Neural progenitor cell (in vitro differentiated cells): ENCODE data around the gene GGCX. TPM values are rescaled to one million over a fixed set of nuclear protein-coding genes. Genes with fewer than 3 reads are reported as not detected.
A peak's percentile ranks its signal among the peaks of the same experiment; 100 is the strongest.

Source experiments
- DNase-seq: peaks from one replicate; pipeline ENCODE4 v3.0.0-alpha.2; 2016; ENCODE audit warnings: low spot score
- H2AFZ ChIP-seq: fragments of 200-600 bp; sonication (generic); replicated peaks from 2 replicates; pipeline ENCODE4 v1.6.1; 2016; ENCODE audit warnings: antibody characterized with exemption
- H3F3A ChIP-seq: fragments of 200-600 bp; sonication (generic); 2 replicates; pipeline ENCODE4 v1.6.1; 2016; ENCODE audit warnings: antibody characterized with exemption, low read depth
- H3K27ac ChIP-seq: fragments of 200-600 bp; sonication (generic); 2 replicates; pipeline ENCODE4 v1.5.1; 2016; ENCODE audit warnings: mild to moderate bottlenecking
- H3K27me3 ChIP-seq: fragments of 200-600 bp; sonication (generic); 2 replicates; pipeline ENCODE4 v1.6.1; 2016; ENCODE audit warnings: mild to moderate bottlenecking, moderate library complexity
- H3K36me3 ChIP-seq: fragments of 200-600 bp; sonication (generic); 2 replicates; pipeline ENCODE4 v1.5.1; 2016
- H3K4me1 ChIP-seq: fragments of 200-600 bp; sonication (generic); 2 replicates; pipeline ENCODE4 v1.6.1; 2016; ENCODE audit warnings: mixed run types
- H3K4me2 ChIP-seq: fragments of 200-600 bp; sonication (generic); 2 replicates; pipeline ENCODE4 v1.6.1; 2016
- H3K4me3 ChIP-seq: fragments of 200-600 bp; sonication (generic); 2 replicates; pipeline ENCODE4 v1.5.1; 2016
- H3K79me2 ChIP-seq: fragments of 200-600 bp; sonication (generic); 2 replicates; pipeline ENCODE4 v1.6.1; 2016; ENCODE audit warnings: low read depth
- H3K9ac ChIP-seq: fragments of 200-600 bp; sonication (generic); 2 replicates; pipeline ENCODE4 v1.6.1; 2016
- H3K9me3 ChIP-seq: fragments of 200-600 bp; sonication (generic); 2 replicates; pipeline ENCODE4 v1.5.1; 2016; ENCODE audit warnings: low read depth
- H4K20me1 ChIP-seq: fragments of 200-600 bp; sonication (generic); 2 replicates; pipeline ENCODE4 v1.6.1; 2016; ENCODE audit warnings: low read depth
- H3K27ac Mint-ChIP-seq: 3 replicates; pipeline ENCODE4 v1.8.0; 2021; ENCODE audit warnings: mixed read lengths
- H3K27me3 Mint-ChIP-seq: 2 replicates; pipeline ENCODE4 v1.8.0; 2022; ENCODE audit warnings: low read depth, mild to moderate bottlenecking, inconsistent platforms, moderate library complexity, mixed read lengths; ENCODE audit not compliant: insufficient read depth
- H3K36me3 Mint-ChIP-seq: 3 replicates; pipeline ENCODE4 v1.8.0; 2021; ENCODE audit warnings: mixed read lengths
- H3K4me1 Mint-ChIP-seq: 3 replicates; pipeline ENCODE4 v1.8.0; 2021; ENCODE audit warnings: mixed read lengths
- H3K4me3 Mint-ChIP-seq: 3 replicates; pipeline ENCODE4 v1.8.0; 2021; ENCODE audit warnings: mild to moderate bottlenecking, moderate library complexity, mixed read lengths
- H3K9me3 Mint-ChIP-seq: 3 replicates; pipeline ENCODE4 v1.8.0; 2020; ENCODE audit warnings: mixed read lengths
- EZH2 ChIP-seq: fragments of 200-600 bp; sonication (generic); IDR thresholded peaks from 2 replicates; pipeline ENCODE4 v1.6.1; 2017; ENCODE audit warnings: antibody characterized with exemption, mild to moderate bottlenecking, moderate library complexity
- EZH2phosphoT487 ChIP-seq: fragments of 200-600 bp; sonication (generic); IDR thresholded peaks from 2 replicates; pipeline ENCODE4 v1.6.1; 2017; ENCODE audit warnings: antibody characterized with exemption
- total RNA-seq: library from RNA; depleted of rRNA; stranded (reverse); fragments of >200 nt; gene quantifications from 2 replicates; pipeline ENCODE4 v1.2.3, GENCODE V29; 2015; ENCODE audit warnings: low replicate concordance
- TF ChIP-seq, protein P1 (sequence below): fragments of 200-600 bp; sonication (generic); IDR thresholded peaks from 2 replicates; pipeline ENCODE4 v1.5.1; 2017; ENCODE audit warnings: antibody characterized with exemption, mild to moderate bottlenecking

GGCX gene
- total RNA-seq, 1 donor from 2014 or later, result 29.7 TPM

DNA sequence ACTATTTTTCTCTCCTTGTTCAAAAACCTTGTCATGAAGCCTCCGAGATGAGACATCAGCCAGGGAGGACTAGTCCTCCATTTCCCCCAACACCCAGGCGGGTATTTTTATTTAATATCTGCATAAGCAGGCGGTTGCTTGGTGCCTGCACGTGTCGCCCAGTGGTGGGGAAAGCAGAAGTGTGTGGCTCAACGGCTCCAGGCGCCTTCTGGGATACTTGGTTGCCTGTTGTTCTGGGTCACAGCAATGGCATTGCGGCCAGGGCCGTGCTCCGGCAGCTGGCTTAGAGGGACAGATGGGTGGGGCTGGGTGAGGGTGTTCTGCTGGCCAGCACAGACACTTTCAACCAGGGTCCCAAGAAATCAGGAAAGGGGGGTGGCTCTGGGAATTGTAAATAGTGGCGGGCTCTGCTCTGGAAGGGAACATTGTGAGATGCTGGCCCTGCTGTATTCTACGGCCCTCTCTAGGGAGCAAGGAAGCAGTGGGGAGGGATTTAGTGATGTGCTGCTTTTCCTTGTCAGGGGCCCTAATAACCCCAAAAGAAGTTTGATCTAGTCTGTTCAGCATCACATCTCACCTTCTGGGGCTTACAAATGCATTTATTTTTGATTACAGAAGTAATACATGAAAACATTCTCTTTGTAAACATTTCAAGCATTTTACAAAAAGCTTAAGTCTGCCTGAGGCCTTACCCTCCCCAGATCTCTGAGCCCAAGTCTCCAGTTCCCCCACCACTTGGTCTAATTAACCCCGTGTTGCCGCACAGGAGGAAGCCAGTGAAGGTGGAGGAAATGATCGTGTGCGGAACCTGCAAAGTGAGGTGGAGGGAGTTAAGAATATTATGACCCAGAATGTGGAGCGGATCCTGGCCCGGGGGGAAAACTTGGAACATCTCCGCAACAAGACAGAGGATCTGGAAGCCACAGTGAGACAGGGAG lies 17.2 kb upstream of the GGCX start:
- H3K36me3 ChIP-seq, result no peaks in the 10 kb centered on the region
- peaks cover 9% of the 10 kb centered on the region for H3K27me3 Mint-ChIP-seq
- H3K4me2 ChIP-seq, result peak overlapping the region; percentile 50
- H3K4me3 ChIP-seq, result no peak overlapping the region
- no peak overlapping the region for H3K27ac ChIP-seq
- H3K4me1 Mint-ChIP-seq, result peaks cover 44% of the 10 kb centered on the region
- H3K4me1 ChIP-seq, result peaks cover 25% of the 10 kb centered on the region
- no peak overlapping the region for H3K9ac ChIP-seq
- no peaks in the 10 kb centered on the region for H3K79me2 ChIP-seq
- TF ChIP-seq, protein P1, sequence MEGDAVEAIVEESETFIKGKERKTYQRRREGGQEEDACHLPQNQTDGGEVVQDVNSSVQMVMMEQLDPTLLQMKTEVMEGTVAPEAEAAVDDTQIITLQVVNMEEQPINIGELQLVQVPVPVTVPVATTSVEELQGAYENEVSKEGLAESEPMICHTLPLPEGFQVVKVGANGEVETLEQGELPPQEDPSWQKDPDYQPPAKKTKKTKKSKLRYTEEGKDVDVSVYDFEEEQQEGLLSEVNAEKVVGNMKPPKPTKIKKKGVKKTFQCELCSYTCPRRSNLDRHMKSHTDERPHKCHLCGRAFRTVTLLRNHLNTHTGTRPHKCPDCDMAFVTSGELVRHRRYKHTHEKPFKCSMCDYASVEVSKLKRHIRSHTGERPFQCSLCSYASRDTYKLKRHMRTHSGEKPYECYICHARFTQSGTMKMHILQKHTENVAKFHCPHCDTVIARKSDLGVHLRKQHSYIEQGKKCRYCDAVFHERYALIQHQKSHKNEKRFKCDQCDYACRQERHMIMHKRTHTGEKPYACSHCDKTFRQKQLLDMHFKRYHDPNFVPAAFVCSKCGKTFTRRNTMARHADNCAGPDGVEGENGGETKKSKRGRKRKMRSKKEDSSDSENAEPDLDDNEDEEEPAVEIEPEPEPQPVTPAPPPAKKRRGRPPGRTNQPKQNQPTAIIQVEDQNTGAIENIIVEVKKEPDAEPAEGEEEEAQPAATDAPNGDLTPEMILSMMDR, result no peak
- peaks cover 1% of the 10 kb centered on the region for H3F3A ChIP-seq
- H2AFZ ChIP-seq, result peak overlapping the region; percentile 76
- peaks cover 2% of the 10 kb centered on the region for H3K36me3 Mint-ChIP-seq
- no peaks in the 10 kb centered on the region for H3K9me3 Mint-ChIP-seq
- H3K27me3 ChIP-seq, result peaks cover 98% of the 10 kb centered on the region
- no peaks in the 10 kb centered on the region for H4K20me1 ChIP-seq
- H3K27ac Mint-ChIP-seq, result peak overlapping the region; percentile 96
- DNase-seq, result no peak
- no peaks in the 10 kb centered on the region for H3K9me3 ChIP-seq
- H3K4me3 Mint-ChIP-seq, result peak overlapping the region; percentile 75

DNA sequence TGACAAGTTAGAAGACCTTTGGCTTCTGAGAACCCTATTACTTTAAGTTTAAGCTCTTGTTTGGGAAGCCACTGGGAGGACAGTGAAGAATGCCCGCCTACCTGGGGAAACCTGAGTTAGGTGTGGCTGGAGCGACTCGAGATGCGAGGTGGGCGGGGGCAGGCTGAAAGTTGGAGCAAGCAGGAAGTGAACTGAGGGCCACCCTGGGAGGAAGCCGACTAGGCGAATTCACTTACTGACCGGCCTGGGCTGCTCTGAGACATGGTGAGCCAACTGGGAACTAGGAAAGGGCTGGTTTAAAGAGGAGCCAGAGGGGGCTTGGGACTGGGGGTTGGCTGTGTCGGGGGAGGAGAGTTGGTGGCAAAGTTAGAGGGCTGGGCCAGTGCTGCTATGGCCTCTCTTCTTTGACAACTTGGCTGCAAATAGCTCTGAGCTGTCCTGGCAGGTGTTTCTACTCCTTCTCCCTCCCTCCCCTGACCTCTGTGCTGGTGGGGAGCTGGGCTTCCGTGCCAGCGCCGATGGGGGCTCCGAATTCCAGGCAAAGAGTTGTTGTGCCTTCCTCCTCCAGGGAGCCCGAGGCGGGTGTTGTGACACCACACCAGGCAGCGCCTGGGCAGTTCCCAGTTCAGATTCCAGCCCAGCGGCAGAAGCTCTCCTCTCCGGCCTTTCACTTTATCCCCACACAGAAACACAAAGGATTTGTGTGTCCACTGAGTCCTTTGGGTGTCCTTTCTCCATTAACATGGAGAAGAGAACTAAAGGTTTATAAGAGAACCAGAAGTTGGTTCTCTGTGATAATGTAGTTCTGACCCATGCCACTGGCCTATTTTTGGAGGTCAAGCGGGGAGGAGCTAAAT lies 16.3 kb upstream of the GGCX start, which contains the start of gene VAMP8:
TSS of gene VAMP8 (plus strand) at position 201 of the 857 bp plus-strand sequence. CDS start at position 262, 61 bp downstream.
- Histone ChIP-seq H3F3A (peaks cover 10% of the 10 kb centered on the region), H2AFZ (peak within 1 kb of the TSS; percentile 76)

DNA sequence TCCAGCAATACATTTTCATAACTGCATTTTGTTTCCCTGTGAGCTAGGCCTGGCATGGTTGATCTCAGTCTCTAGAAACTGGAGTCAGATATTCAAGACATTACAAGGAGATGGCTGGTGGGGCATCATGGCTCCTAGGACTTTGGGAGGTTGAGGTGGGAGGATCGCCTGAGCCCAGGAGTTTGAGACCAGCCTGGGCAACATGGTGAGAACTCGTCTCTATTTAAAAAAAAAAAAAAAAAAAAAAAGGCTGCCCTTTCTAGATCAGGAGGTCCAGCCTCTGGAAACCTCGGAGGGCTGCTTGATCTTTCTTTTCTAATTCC lies 15.7 kb upstream of the GGCX start:
- Histone ChIP-seq H3K27ac (no peak overlapping the region), H3K36me3 (no peaks in the 10 kb centered on the region), H3K4me3 (peak overlapping the region; percentile 35), H4K20me1 (no peaks in the 10 kb centered on the region), H3K4me2 (peak overlapping the region; percentile 50), H2AFZ (peak overlapping the region; percentile 76), H3K9ac (no peak overlapping the region), H3K4me1 (peaks cover 34% of the 10 kb centered on the region), H3F3A (peaks cover 15% of the 10 kb centered on the region), H3K9me3 (no peaks in the 10 kb centered on the region), H3K79me2 (no peaks in the 10 kb centered on the region), H3K27me3 (peaks cover 98% of the 10 kb centered on the region)
- Mint-ChIP-seq H3K9me3 (no peaks in the 10 kb centered on the region), H3K4me3 (peak overlapping the region; percentile 73), H3K4me1 (peaks cover 49% of the 10 kb centered on the region), H3K27me3 (peaks cover 9% of the 10 kb centered on the region), H3K36me3 (peaks cover 2% of the 10 kb centered on the region), H3K27ac (peak overlapping the region; percentile 96)
- no peak for DNase-seq
- TF ChIP-seq EZH2phosphoT487 (no peak), EZH2 (no peak)
- TF ChIP-seq, protein P1, result no peak

More for the DNA sequence above, 16.3 kb upstream of the GGCX start, which contains the start of gene VAMP8:
- no peak for TF ChIP-seq EZH2phosphoT487
- no peak for TF ChIP-seq EZH2
- TF ChIP-seq, protein P1, result no peak
- Histone ChIP-seq H3K9ac (no peak within 1 kb of the TSS), H3K4me2 (peak within 1 kb of the TSS; percentile 50), H3K27me3 (peaks cover 98% of the 10 kb centered on the region), H3K4me3 (peak within 1 kb of the TSS; percentile 35), H4K20me1 (no peaks in the 10 kb centered on the region), H3K36me3 (no peaks in the 10 kb centered on the region), H3K79me2 (no peaks in the 10 kb centered on the region), H3K4me1 (peaks cover 28% of the 10 kb centered on the region), H3K27ac (no peak within 1 kb of the TSS), H3K9me3 (no peaks in the 10 kb centered on the region)
- no peaks in the 10 kb centered on the region for H3K9me3 Mint-ChIP-seq
- peaks cover 47% of the 10 kb centered on the region for H3K4me1 Mint-ChIP-seq
- peak; percentile 31 for DNase-seq
- peaks cover 9% of the 10 kb centered on the region for H3K27me3 Mint-ChIP-seq
- peak within 1 kb of the TSS; percentile 75 for H3K4me3 Mint-ChIP-seq
- peak within 1 kb of the TSS; percentile 96 for H3K27ac Mint-ChIP-seq
- peaks cover 2% of the 10 kb centered on the region for H3K36me3 Mint-ChIP-seq
